PC-3 (cell line): ENCODE measurements around the gene NSDHL. TPM values are rescaled to one million over a fixed set of nuclear protein-coding genes. Genes with fewer than 3 reads are reported as not detected.

Source experiments
- ATAC-seq: fragments of 200-7000 bp; cut with Tn5 transposase; 2 replicates; pipeline ENCODE4 v1.9.1; 2020; ENCODE audit warnings: mild to moderate bottlenecking, moderate library complexity
- BruUV-seq: library from RNA; stranded (reverse); fragments of 400-500 nt; replicated peaks from 2 replicates; lab custom pipeline; 2021; lab: Mats Ljungman, UMichigan
- CTCF ChIA-PET: fragments of 300-600 bp; sonication (Branson Sonifier 250); formaldehyde crosslinking; loops from one replicate; lab custom pipeline; 2022; ENCODE audit warnings: antibody characterized with exemption; lab: Charles Lee
- POLR2A ChIA-PET: fragments of 300-600 bp; sonication (Branson Sonifier 250); formaldehyde crosslinking; loops from one replicate; lab custom pipeline; 2022; ENCODE audit warnings: antibody characterized with exemption; ENCODE audit not compliant: unreplicated experiment; lab: Charles Lee
- DNase-seq: peaks from one replicate; pipeline ENCODE4 v3.0.0-alpha.2; 2015
- H2AFZ ChIP-seq: fragments of 300-600 bp; sonication (generic); 2 replicates; pipeline ENCODE4 v1.6.0; 2016; ENCODE audit warnings: antibody characterized with exemption, low read length
- H3F3A ChIP-seq: fragments of 300-600 bp; sonication (generic); one replicate; pipeline ENCODE4 v1.6.0; 2017; ENCODE audit warnings: antibody characterized with exemption, low read length, control low read depth, mild to moderate bottlenecking; ENCODE audit not compliant: unreplicated experiment
- H3K27ac ChIP-seq: fragments of 300-600 bp; sonication (generic); 2 replicates; pipeline ENCODE4 v1.5.1; 2016; ENCODE audit warnings: mild to moderate bottlenecking, low read length
- H3K27me3 ChIP-seq: fragments of 300-600 bp; sonication (generic); 2 replicates; pipeline ENCODE4 v1.6.1; 2016; ENCODE audit warnings: low read length, mixed read lengths
- H3K36me3 ChIP-seq: fragments of 300-600 bp; sonication (generic); 2 replicates; pipeline ENCODE4 v1.6.1; 2016; ENCODE audit warnings: low read depth, mixed run types, low read length, mixed read lengths
- H3K4me1 ChIP-seq: fragments of 300-600 bp; sonication (generic); 2 replicates; pipeline ENCODE4 v1.5.1; 2016; ENCODE audit warnings: low read length; ENCODE audit not compliant: insufficient read depth
- H3K4me2 ChIP-seq: fragments of 300-600 bp; sonication (generic); 2 replicates; pipeline ENCODE4 v1.6.0; 2016; ENCODE audit warnings: low read length
- H3K4me3 ChIP-seq: fragments of 300-600 bp; sonication (generic); 2 replicates; pipeline ENCODE4 v1.5.1; 2016; ENCODE audit warnings: mild to moderate bottlenecking, low read length, mixed read lengths
- H3K79me2 ChIP-seq: fragments of 300-600 bp; sonication (generic); 2 replicates; pipeline ENCODE4 v1.6.1; 2017; ENCODE audit warnings: low read length, mixed read lengths
- H3K9ac ChIP-seq: fragments of 300-600 bp; sonication (generic); 2 replicates; pipeline ENCODE4 v1.6.0; 2016; ENCODE audit warnings: mild to moderate bottlenecking, low read length
- H3K9me2 ChIP-seq: fragments of 300-600 bp; sonication (generic); replicated peaks from 2 replicates; pipeline ENCODE4 v1.6.1; 2016; ENCODE audit warnings: mixed run types, low read length, mixed read lengths
- H3K9me3 ChIP-seq: fragments of 300-600 bp; sonication (generic); 2 replicates; pipeline ENCODE4 v1.6.1; 2016; ENCODE audit warnings: low read length, mixed read lengths
- H4K20me1 ChIP-seq: fragments of 300-600 bp; sonication (generic); 2 replicates; pipeline ENCODE4 v1.6.1; 2016; ENCODE audit warnings: low read length, mixed read lengths
- EZH2 ChIP-seq: fragments of 300-600 bp; sonication (generic); IDR thresholded peaks from one replicate; pipeline ENCODE4 v1.6.1; 2017; ENCODE audit warnings: antibody characterized with exemption, mild to moderate bottlenecking, low read length; ENCODE audit not compliant: unreplicated experiment
- EZH2phosphoT487 ChIP-seq: fragments of 300-600 bp; sonication (generic); IDR thresholded peaks from 2 replicates; pipeline ENCODE4 v1.6.1; 2018; ENCODE audit warnings: mild to moderate bottlenecking, antibody characterized with exemption, low read length, borderline replicate concordance
- intact Hi-C: fragments of 100-400 bp; cut with micrococcal nuclease; formaldehyde crosslinking; loops from 2 replicates; pipeline ENCODE4 v1.9.0; 2023
- total RNA-seq: library from RNA; depleted of rRNA; stranded (reverse); fragments of >200 nt; gene quantifications from 2 replicates; pipeline ENCODE4 v1.2.3, GENCODE V29; 2014; rRNA removed
- TF ChIP-seq, protein P1 (sequence below): fragments of 300-600 bp; sonication (generic); conservative IDR thresholded peaks from 2 replicates; pipeline ENCODE4 v1.5.1; 2017; ENCODE audit warnings: antibody characterized with exemption, low read depth, mild to moderate bottlenecking, low read length

The NSDHL gene
- total RNA-seq, 1 experiment from 2014 or later = 33.7 TPM

GRCh38 chrX:152917656-152918579 lies 87.1 kb downstream of the NSDHL start:
- no peaks in the 10 kb centered on the region for H4K20me1 ChIP-seq
- ChIA-PET POLR2A (no interaction called here), CTCF (no interaction called here)
- TF ChIP-seq, protein P1, sequence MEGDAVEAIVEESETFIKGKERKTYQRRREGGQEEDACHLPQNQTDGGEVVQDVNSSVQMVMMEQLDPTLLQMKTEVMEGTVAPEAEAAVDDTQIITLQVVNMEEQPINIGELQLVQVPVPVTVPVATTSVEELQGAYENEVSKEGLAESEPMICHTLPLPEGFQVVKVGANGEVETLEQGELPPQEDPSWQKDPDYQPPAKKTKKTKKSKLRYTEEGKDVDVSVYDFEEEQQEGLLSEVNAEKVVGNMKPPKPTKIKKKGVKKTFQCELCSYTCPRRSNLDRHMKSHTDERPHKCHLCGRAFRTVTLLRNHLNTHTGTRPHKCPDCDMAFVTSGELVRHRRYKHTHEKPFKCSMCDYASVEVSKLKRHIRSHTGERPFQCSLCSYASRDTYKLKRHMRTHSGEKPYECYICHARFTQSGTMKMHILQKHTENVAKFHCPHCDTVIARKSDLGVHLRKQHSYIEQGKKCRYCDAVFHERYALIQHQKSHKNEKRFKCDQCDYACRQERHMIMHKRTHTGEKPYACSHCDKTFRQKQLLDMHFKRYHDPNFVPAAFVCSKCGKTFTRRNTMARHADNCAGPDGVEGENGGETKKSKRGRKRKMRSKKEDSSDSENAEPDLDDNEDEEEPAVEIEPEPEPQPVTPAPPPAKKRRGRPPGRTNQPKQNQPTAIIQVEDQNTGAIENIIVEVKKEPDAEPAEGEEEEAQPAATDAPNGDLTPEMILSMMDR = no peak
- no peak for TF ChIP-seq EZH2
- no peak for TF ChIP-seq EZH2phosphoT487
- DNase-seq = no peak
- H3F3A ChIP-seq = no peaks in the 10 kb centered on the region
- no peaks in the 10 kb centered on the region for H3K9me2 ChIP-seq
- no peak overlapping the region for H2AFZ ChIP-seq
- no peaks in the 10 kb centered on the region for H3K27me3 ChIP-seq
- H3K27ac ChIP-seq = no peak overlapping the region
- peaks cover 4% of the 10 kb centered on the region for H3K36me3 ChIP-seq
- no peaks in the 10 kb centered on the region for H3K9me3 ChIP-seq
- intact Hi-C loops = no loop called here
- H3K4me2 ChIP-seq = no peak overlapping the region
- peaks cover 15% of the 10 kb centered on the region for H3K4me1 ChIP-seq
- no TSS peak for BruUV-seq
- no peaks in the 10 kb centered on the region for H3K79me2 ChIP-seq
- H3K4me3 ChIP-seq = no peak overlapping the region
- no peak overlapping the region for H3K9ac ChIP-seq
- no peak for ATAC-seq

DNA sequence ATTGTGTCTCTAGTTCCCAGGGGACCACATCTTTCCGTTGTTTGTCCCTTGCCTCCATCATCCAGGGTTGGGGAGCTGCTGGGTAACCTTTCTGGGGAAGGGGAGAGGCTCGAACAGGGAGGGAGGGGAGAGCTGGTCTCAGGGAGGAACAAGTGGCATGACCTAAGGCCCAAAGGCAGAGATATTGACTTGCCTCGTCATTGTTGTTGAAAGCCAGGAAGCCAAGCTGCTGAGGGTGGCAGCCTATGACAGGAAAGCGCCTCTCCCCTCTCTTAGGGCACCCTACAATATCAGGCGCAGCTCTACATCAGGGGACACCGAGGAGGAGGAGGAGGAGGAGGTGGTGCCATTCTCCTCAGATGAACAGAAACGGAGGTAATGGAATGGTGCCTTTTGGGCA lies 87.8 kb downstream of the NSDHL start:
- ChIA-PET POLR2A (no interaction called here), CTCF (no interaction called here)
- H3K9me3 ChIP-seq = no peaks in the 10 kb centered on the region
- H3K9ac ChIP-seq = no peak overlapping the region
- ATAC-seq = no peak
- no peak overlapping the region for H2AFZ ChIP-seq
- peaks cover 4% of the 10 kb centered on the region for H3K36me3 ChIP-seq
- no peak for DNase-seq
- no peaks in the 10 kb centered on the region for H3F3A ChIP-seq
- intact Hi-C loops = no loop called here
- H3K4me2 ChIP-seq = no peak overlapping the region
- no TSS peak for BruUV-seq
- H3K9me2 ChIP-seq = no peaks in the 10 kb centered on the region
- H3K27ac ChIP-seq = no peak overlapping the region
- no peaks in the 10 kb centered on the region for H4K20me1 ChIP-seq
- TF ChIP-seq, protein P1 = no peak
- TF ChIP-seq EZH2 (no peak), EZH2phosphoT487 (no peak)
- peaks cover 15% of the 10 kb centered on the region for H3K4me1 ChIP-seq
- H3K79me2 ChIP-seq = no peaks in the 10 kb centered on the region
- no peaks in the 10 kb centered on the region for H3K27me3 ChIP-seq
- H3K4me3 ChIP-seq = no peak overlapping the region

Other genes starting within 250 kb of the NSDHL start
- gene GABRQ, start 193.2 kb upstream of the NSDHL start, total RNA-seq = under 0.01 TPM in 1 of 2 replicates, not detected in the other
- 2.5 and 3.0 TPM in 2 replicates for gene MAGEA3, start 132.3 kb upstream of the NSDHL start, total RNA-seq
- not detected in 2 replicates for gene CSAG2, start 121.8 kb upstream of the NSDHL start, total RNA-seq
- not detected in 2 replicates for gene MAGEA2B, start 116.4 kb upstream of the NSDHL start, total RNA-seq
- gene CSAG1, start 97.3 kb upstream of the NSDHL start, total RNA-seq = not detected in 2 replicates
- gene MAGEA12, start 97.3 kb upstream of the NSDHL start, total RNA-seq = 0.23 and 0.29 TPM in 2 replicates
- not detected in 2 replicates for gene MAGEA2, start 77.2 kb upstream of the NSDHL start, total RNA-seq
- gene CSAG3, start 71.8 kb upstream of the NSDHL start, total RNA-seq = not detected in 2 replicates
- gene MAGEA6, start 61.4 kb upstream of the NSDHL start, total RNA-seq = 1.2 and 1.3 TPM in 2 replicates
- 40.9 and 42.9 TPM in 2 replicates for gene CETN2, start 306 bp upstream of the NSDHL start, total RNA-seq
- gene ZNF185, start 67.0 kb downstream of the NSDHL start, total RNA-seq = 68.9 and 77.0 TPM in 2 replicates
- gene PNMA5, start 163.1 kb downstream of the NSDHL start, total RNA-seq = not detected in 2 replicates
- gene PNMA3, start 225.4 kb downstream of the NSDHL start, total RNA-seq = not detected in 2 replicates
- gene PNMA6A, start 241.4 kb downstream of the NSDHL start, total RNA-seq = not detected in 2 replicates